ENCODE results near the gene CMTM5.

GRCh38 chr14:23409966-23410635, 33.3 kb downstream of the CMTM5 start:
- no peak for TF ChIP-seq CTCF (IDR thresholded peaks at IDR 0.05; ENCODE audit: low read depth, low read length, poor library complexity, severe bottlenecking)
- TF ChIP-seq EZH2phosphoT487 (IDR thresholded peaks at IDR 0.05; ENCODE audit: borderline replicate concordance, low read length): no peak

All from DOHH2 (cell line).